Keratinocyte (primary cell): ENCODE measurements around the gene MAML2.

Source experiments
- EZH2 ChIP-seq: IDR thresholded peaks from one replicate; pipeline ENCODE4 v1.6.1; 2012; ENCODE audit warnings: inconsistent platforms, mild to moderate bottlenecking, low read length, moderate library complexity
- TF ChIP-seq, protein P1 (sequence below), 3 experiments: IDR thresholded peaks in 1 of 3; conservative IDR thresholded peaks in 1 of 3; optimal IDR thresholded peaks in 1 of 3; 2 replicates in 2 of 3; 3 replicates in 1 of 3; pipeline versions ENCODE3 to v1.5.1; 2011; ENCODE audit warnings: low read length in 3 of 3, mild to moderate bottlenecking in 3 of 3, moderate library complexity in 2 of 3, control low read depth in 1 of 3, inconsistent platforms in 1 of 3; ENCODE audit not compliant: insufficient read depth in 2 of 3; ENCODE audit errors: extremely low read depth in 1 of 3

DNA sequence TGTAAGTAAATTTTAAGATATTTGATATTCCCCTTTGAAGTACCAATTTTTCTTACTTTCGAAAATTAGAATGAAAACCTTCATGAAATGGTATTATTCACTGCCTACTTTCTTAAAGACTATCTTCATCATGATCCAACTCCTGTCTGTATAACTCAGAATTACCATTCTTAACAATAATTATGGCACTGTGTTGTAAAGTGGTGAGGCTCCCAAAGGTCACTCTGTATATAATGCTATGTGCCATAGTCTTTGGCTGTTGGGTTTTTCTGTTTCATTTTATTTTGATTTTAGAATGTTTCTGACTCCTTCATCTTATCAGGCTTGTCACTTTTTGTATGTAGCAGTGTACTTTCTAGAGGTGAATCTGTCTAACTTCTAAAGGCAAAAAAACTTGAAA, 52.4 kb downstream of the MAML2 start:
- TF ChIP-seq EZH2: no peak
- TF ChIP-seq, protein P1, sequence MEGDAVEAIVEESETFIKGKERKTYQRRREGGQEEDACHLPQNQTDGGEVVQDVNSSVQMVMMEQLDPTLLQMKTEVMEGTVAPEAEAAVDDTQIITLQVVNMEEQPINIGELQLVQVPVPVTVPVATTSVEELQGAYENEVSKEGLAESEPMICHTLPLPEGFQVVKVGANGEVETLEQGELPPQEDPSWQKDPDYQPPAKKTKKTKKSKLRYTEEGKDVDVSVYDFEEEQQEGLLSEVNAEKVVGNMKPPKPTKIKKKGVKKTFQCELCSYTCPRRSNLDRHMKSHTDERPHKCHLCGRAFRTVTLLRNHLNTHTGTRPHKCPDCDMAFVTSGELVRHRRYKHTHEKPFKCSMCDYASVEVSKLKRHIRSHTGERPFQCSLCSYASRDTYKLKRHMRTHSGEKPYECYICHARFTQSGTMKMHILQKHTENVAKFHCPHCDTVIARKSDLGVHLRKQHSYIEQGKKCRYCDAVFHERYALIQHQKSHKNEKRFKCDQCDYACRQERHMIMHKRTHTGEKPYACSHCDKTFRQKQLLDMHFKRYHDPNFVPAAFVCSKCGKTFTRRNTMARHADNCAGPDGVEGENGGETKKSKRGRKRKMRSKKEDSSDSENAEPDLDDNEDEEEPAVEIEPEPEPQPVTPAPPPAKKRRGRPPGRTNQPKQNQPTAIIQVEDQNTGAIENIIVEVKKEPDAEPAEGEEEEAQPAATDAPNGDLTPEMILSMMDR (optimal IDR thresholded peaks at IDR 0.05 in 1 of 3, IDR thresholded peaks at IDR 0.05 in 1 of 3, conservative IDR thresholded peaks at IDR 0.05 in 1 of 3; ENCODE audit: extremely low read depth in 1 of 3, insufficient read depth in 2 of 3, low read length in 3 of 3): no peak
